ENCODE results near the gene DHX58.

Gene DHX58

DNA sequence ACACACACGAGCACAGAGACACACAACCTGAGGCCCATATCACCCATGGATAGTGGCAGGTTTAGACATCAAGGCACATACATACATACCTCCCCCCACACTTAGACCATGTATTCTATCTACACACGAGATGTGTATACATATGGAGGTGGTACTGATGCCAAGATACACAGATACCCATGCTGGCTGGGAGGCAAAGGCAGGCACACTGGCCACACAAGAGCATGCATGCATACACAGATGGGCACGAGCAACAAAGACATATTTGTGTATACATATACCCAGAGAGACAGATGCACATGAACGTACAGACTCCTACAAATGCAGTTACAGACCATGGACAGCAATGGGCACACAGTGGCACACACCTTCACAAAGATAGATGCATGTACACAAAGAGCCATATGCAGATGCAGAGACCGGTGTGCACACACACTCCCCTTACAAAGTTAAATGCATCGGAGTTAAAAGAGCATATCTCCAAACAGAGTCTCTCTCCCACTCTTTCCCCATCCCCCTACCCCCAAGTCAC, 60.1 kb downstream of the DHX58 start:
- no peak for DNase-seq (ENCODE audit: low read depth)

GRCh38 chr17:42051645-42052044, 60.9 kb downstream of the DHX58 start:
- no peak for DNase-seq (ENCODE audit: low read depth)
